GM12878 (cell line): ENCODE results near the gene COG1. TPM values are rescaled to one million over a fixed set of nuclear protein-coding genes. Genes with fewer than 3 reads are reported as not detected.

Experiments used
- ATAC-seq: fragments of 200-7000 bp; cut with Tn5 transposase; 3 replicates; pipeline ENCODE4 v1.9.1; 2020; ENCODE audit warnings: mild to moderate bottlenecking, moderate library complexity
- BruUV-seq: library from RNA; stranded (reverse); fragments of 400-500 nt; replicated peaks from 2 replicates; lab custom pipeline; 2021; lab: Mats Ljungman, UMichigan
- CTCF ChIA-PET: fragments of 300-600 bp; sonication (Branson Sonifier 250); formaldehyde crosslinking; extraction: SDS; loops from one replicate; lab custom pipeline; 2021; ENCODE audit warnings: inconsistent platforms; lab: Yijun Ruan, JAX
- POLR2A ChIA-PET: fragments of 350-600 bp; formaldehyde crosslinking; extraction: SDS; loops from one replicate; lab custom pipeline; 2021; ENCODE audit warnings: inconsistent platforms; lab: Charles Lee
- RAD21 ChIA-PET: fragments of 300-600 bp; sonication (Branson Sonifier 250); formaldehyde crosslinking; loops from one replicate; lab custom pipeline; 2023; ENCODE audit warnings: antibody characterized with exemption; ENCODE audit not compliant: unreplicated experiment; lab: Charles Lee
- SMC1A ChIA-PET: fragments of 300-600 bp; sonication (Branson Sonifier 250); formaldehyde crosslinking; loops from one replicate; lab custom pipeline; 2023; ENCODE audit not compliant: unreplicated experiment, uncharacterized antibody; lab: Charles Lee
- DNase-seq: peaks from one replicate; pipeline ENCODE4 v3.0.0-alpha.2; 2011; ENCODE audit warnings: low read depth, low spot score
- FAIRE-seq: peaks from 3 replicates; lab custom pipeline; 2011; peaks lifted over from hg19 to GRCh38; lab: Jason Lieb, UNC
- H2AFZ ChIP-seq: 2 replicates; pipeline ENCODE4 v1.6.0; 2011; ENCODE audit warnings: low read depth, low read length, control low read depth; ENCODE audit not compliant: control insufficient read depth
- H3K27ac ChIP-seq: 2 replicates; pipeline ENCODE4 v1.5.1; 2011; ENCODE audit warnings: control low read depth; ENCODE audit not compliant: control insufficient read depth, insufficient read depth
- H3K27me3 ChIP-seq, 2 experiments: replicated peaks in 1 of 2; 2 replicates each; pipeline versions ENCODE4 v1.6.0 to v1.6.1; 2011; ENCODE audit warnings: low read length in 1 of 2; ENCODE audit not compliant: control insufficient read depth in 2 of 2, insufficient read depth in 2 of 2
- H3K36me3 ChIP-seq, 2 experiments: 2 replicates each; pipeline ENCODE4 v1.5.1; 2011; ENCODE audit warnings: low read length in 1 of 2; ENCODE audit not compliant: control insufficient read depth in 2 of 2, insufficient read depth in 2 of 2
- H3K4me1 ChIP-seq: 2 replicates; pipeline ENCODE4 v1.6.1; 2011; ENCODE audit warnings: mild to moderate bottlenecking, low read length, moderate library complexity, mixed read lengths; ENCODE audit not compliant: control insufficient read depth, insufficient read depth
- H3K4me2 ChIP-seq: 2 replicates; pipeline ENCODE4 v1.6.0; 2011; ENCODE audit warnings: control low read depth; ENCODE audit not compliant: control insufficient read depth, insufficient read depth
- H3K4me3 ChIP-seq: fragments of 200-600 bp; sonication (generic); 2 replicates; pipeline ENCODE4 v1.5.1; 2016
- H3K79me2 ChIP-seq: 2 replicates; pipeline ENCODE4 v1.6.0; 2011; ENCODE audit warnings: low read length; ENCODE audit not compliant: control insufficient read depth, insufficient read depth
- H3K9ac ChIP-seq: 2 replicates; pipeline ENCODE4 v1.8.0; 2011; ENCODE audit warnings: low read length, control low read depth, mixed read lengths; ENCODE audit not compliant: control insufficient read depth, insufficient read depth
- H3K9me3 ChIP-seq: replicated peaks from 3 replicates; pipeline ENCODE4 v1.5.1; 2011; ENCODE audit warnings: mild to moderate bottlenecking, low read length; ENCODE audit not compliant: control insufficient read depth, insufficient read depth
- H4K20me1 ChIP-seq: 2 replicates; pipeline ENCODE4 v1.6.0; 2011; ENCODE audit not compliant: control insufficient read depth, insufficient read depth
- BCL11A ChIP-seq: IDR thresholded peaks from 2 replicates; pipeline ENCODE4 v1.6.1; 2011; ENCODE audit warnings: low read depth, low read length
- EED ChIP-seq: sonication (generic); IDR thresholded peaks from 2 replicates; pipeline ENCODE4 v1.6.1; 2016; ENCODE audit warnings: antibody characterized with exemption, low read depth
- EP300 ChIP-seq, 2 experiments: fragments of 150-350 bp in 1 of 2; IDR thresholded peaks; 2 replicates each; pipeline ENCODE4 v1.6.1; 2011 to 2012; ENCODE audit warnings: low read depth in 2 of 2, low read length in 2 of 2, borderline replicate concordance in 1 of 2, improper control_type of control experiment in 1 of 2, inconsistent platforms in 1 of 2; ENCODE audit not compliant: control insufficient read depth in 1 of 2
- ESRRA ChIP-seq: IDR thresholded peaks from 2 replicates; pipeline ENCODE4 v1.6.1; 2012; ENCODE audit warnings: mild to moderate bottlenecking, low read length, improper control_type of control experiment
- HDAC2 ChIP-seq: fragments of 200-600 bp; sonication (generic); IDR thresholded peaks from 2 replicates; pipeline ENCODE4 v1.6.1; 2017
- MEF2B ChIP-seq: fragments of 450-650 bp; IDR thresholded peaks from 2 replicates; pipeline ENCODE4 v1.6.1; 2018; ENCODE audit warnings: mild to moderate bottlenecking, moderate library complexity; ENCODE audit not compliant: partially characterized antibody, poor library complexity, severe bottlenecking
- PAX8 ChIP-seq: fragments of 450-650 bp; IDR thresholded peaks from 2 replicates; pipeline ENCODE4 v1.6.1; 2017; ENCODE audit warnings: mild to moderate bottlenecking, moderate library complexity
- RAD21 ChIP-seq: IDR thresholded peaks from 2 replicates; pipeline ENCODE4 v1.6.1; 2011; ENCODE audit warnings: mild to moderate bottlenecking, low read depth, low read length, moderate library complexity; ENCODE audit not compliant: insufficient read depth
- RAD51 ChIP-seq: fragments of 450-650 bp; IDR thresholded peaks from 2 replicates; pipeline ENCODE4 v1.6.1; 2016; ENCODE audit warnings: moderate library complexity, mild to moderate bottlenecking, inconsistent platforms
- RELA ChIP-seq: fragments of 450-650 bp; IDR thresholded peaks from 2 replicates; pipeline ENCODE4 v1.8.0; 2014; ENCODE audit warnings: borderline replicate concordance; ENCODE audit not compliant: partially characterized antibody
- RUNX3 ChIP-seq: IDR thresholded peaks from 2 replicates; pipeline ENCODE4 v1.6.1; 2012; ENCODE audit warnings: low read length, inconsistent platforms
- SMARCA5 ChIP-seq: fragments of 450-650 bp; IDR thresholded peaks from 2 replicates; pipeline ENCODE4 v1.6.1; 2017; ENCODE audit warnings: mild to moderate bottlenecking
- SUPT20H ChIP-seq: IDR thresholded peaks from 2 replicates; pipeline ENCODE4 v1.6.1; 2011; ENCODE audit warnings: low read depth, mild to moderate bottlenecking, low read length, moderate library complexity, borderline replicate concordance; ENCODE audit not compliant: control insufficient read depth
- WGBS: methylation state at CpG from one replicate; pipeline ENCODE4 v1.1.6; 2016; ENCODE audit warnings: low lambda C conversion rate; ENCODE audit not compliant: insufficient replicate concordance, insufficient coverage; ENCODE audit errors: missing lambda C conversion rate; 5-methylcytosine and 5-hydroxymethylcytosine counted together
- in situ Hi-C: fragments of 300-500 bp; cut with MboI; formaldehyde crosslinking; loops from 9 replicates; pipeline ENCODE4 v1.14.3; 2018; ENCODE audit warnings: mixed read lengths
- intact Hi-C: fragments of 100-400 bp; cut with micrococcal nuclease; formaldehyde crosslinking; loops from one replicate; pipeline ENCODE4 v1.14.2; 2022; ENCODE audit not compliant: unreplicated experiment
- polyA plus RNA-seq, 11 experiments: library from polyadenylated mRNA; depleted of rRNA in 4 of 11; unstranded in 6 of 11; stranded (reverse) in 5 of 11; fragments of >200 nt; fragmentation: Nextera tagmentation in 4 of 11; fragmentation: Illumina TruSeq in 1 of 11; extraction: Ambion mirVana in 4 of 11; extraction: Trizol in 1 of 11; gene quantifications; 1 replicate in 1 of 11; 2 replicates in 10 of 11; pipeline versions ENCODE4 v1.2.1 to v1.2.3, GENCODE V29; 2011 to 2016; ENCODE audit warnings: inconsistent platforms in 2 of 11, missing spikeins in 2 of 11, low read depth in 1 of 11
- total RNA-seq, 4 experiments: library from RNA; depleted of rRNA in 3 of 4; stranded (reverse); fragments of >200 nt in 3 of 4; fragmentation: Illumina TruSeq in 1 of 4; extraction: Trizol in 1 of 4; gene quantifications; 2 replicates each; pipeline versions ENCODE4 v1.2.1 to v1.2.3, GENCODE V29; 2013 to 2021
- TF ChIP-seq, protein P1 (sequence below): IDR thresholded peaks from 2 replicates; pipeline ENCODE4 v1.6.1; 2012; ENCODE audit warnings: low read depth, low read length, improper control_type of control experiment
- TF ChIP-seq, protein P2 (sequence below): fragments of 450-650 bp; IDR thresholded peaks from 2 replicates; pipeline ENCODE4 v1.6.1; 2017; ENCODE audit warnings: mild to moderate bottlenecking
- TF ChIP-seq, protein P3 (sequence below): IDR thresholded peaks from 2 replicates; pipeline ENCODE4 v1.6.1; 2011; ENCODE audit warnings: low read depth, mild to moderate bottlenecking, low read length, moderate library complexity, borderline replicate concordance; ENCODE audit errors: extremely low read depth

COG1 gene
- total and polyA plus RNA-seq, 10 of the 15 experiments (the other 5 are each of a cell fraction or from before 2014, with no cell fraction given) = 10.5 to 24.1 (median 18.1) TPM

DNA sequence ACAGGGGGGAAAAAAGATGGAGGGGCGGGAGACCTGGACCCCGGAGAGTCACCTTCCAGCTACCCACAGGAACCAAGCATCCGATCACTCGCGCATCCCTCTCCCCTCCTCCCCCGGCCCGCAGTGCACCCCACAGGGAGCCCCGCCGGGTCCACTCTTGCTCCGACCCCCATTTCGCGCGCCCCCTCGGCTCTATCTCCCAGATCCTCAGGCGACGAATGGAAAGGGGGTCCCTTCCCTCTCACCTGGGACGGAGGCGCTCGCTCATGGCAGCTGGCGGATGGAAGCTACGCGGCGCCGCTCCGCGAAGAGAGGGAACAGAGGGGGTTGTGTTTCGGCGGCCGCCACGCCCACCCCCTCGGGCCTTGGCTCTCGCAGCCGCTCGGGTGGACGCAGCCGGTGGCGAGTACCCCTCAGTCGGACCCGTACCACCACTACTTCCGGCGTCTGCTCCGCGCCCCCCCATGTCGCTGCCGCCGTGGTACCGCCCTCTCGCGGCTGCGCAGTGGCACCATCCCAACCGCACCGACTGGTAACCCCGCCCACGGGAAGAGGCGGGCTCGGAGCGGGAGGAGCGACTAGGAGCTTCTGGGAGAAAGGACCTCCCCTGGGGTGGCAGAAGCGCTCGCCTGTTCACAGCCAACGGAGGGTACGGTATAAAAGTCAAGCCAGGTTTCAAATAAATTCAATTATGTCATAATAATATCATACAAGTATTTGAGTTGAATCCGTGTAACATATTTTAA lies 39.2 kb downstream of the COG1 start (continued):
- TF ChIP-seq, protein P1, sequence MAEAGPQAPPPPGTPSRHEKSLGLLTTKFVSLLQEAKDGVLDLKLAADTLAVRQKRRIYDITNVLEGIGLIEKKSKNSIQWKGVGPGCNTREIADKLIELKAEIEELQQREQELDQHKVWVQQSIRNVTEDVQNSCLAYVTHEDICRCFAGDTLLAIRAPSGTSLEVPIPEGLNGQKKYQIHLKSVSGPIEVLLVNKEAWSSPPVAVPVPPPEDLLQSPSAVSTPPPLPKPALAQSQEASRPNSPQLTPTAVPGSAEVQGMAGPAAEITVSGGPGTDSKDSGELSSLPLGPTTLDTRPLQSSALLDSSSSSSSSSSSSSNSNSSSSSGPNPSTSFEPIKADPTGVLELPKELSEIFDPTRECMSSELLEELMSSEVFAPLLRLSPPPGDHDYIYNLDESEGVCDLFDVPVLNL = no peak
- TF ChIP-seq ESRRA (peak; percentile 13; the same call in 1 of the 2 replicates), RAD51 (no peak), SUPT20H (no peak), EED (no peak; the same call in 1 of the 2 replicates)
- TF ChIP-seq, all 136 proteins: peak for 47

DNA sequence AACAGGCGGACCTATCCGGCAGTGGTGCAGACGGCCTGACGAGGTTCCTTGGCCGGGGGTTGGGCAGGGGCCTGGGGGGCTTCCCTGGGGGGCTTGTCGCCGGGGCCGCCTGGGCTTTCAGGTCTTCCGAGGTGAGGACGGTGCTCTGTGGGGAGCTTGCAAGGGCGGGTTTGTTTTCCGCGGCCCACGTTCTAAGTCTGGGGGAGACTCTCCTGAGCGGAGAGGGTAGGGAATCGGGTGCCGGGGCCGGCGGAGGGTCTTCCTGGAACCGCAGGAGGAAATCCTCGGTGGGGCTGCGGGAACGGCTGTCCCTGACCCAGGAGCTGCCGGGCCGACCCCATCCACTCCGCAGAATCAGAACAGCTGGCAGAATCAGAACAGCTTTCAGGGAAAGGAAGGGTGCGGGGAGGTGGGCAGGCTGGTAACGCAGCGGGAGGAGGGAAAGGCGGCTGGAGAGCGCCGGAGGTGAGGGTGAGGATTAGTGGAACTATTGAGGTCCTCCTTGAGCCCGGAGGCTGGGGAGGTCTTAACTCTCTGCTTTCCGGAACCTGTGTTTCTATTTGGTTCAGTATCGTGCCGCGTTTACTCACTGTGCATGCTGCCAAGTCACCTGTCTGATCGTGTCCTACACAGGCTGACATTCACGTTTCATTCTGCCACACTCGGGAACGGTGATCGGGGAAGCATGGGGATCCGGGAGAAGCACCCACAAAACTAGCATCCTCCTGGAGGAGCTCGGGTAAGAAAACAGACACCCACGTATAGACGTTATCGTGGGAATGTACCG lies 39.9 kb downstream of the COG1 start:
- Histone ChIP-seq H3K4me2 (peak overlapping the region; percentile 93), H3K9ac (peak overlapping the region; percentile 96), H3K4me1 (peaks cover 23% of the 10 kb centered on the region), H2AFZ (peak overlapping the region; percentile 88), H3K27ac (peak overlapping the region; percentile 89), H3K4me3 (peak overlapping the region; percentile 87), H3K79me2 (peaks cover 62% of the 10 kb centered on the region), H3K36me3 (peaks cover 3 to 10% of the 10 kb centered on the region in 2 experiments; a peak in 2 of 4 replicates), H3K27me3 (no peaks in the 10 kb centered on the region), H3K9me3 (no peaks in the 10 kb centered on the region), H4K20me1 (no peaks in the 10 kb centered on the region)
- intact Hi-C loops (loop anchor here (1.0 to 2.0 kb wide), 2 partner anchors 40 to 505 kb away; partner anchors contain the start of gene COG1), in situ Hi-C loops (no loop called here)
- peak; percentile 35 for FAIRE-seq
- 4% methylated on average over 44 of the region's 48 CpGs for WGBS
- ChIA-PET SMC1A (interaction anchor here (0.9 to 2.8 kb wide), 13 partner anchors 10 to 508 kb away, joined by 3 to 11 read pairs (median 4); no protein-coding TSS in a partner anchor), RAD21 (interaction anchor here (0.9 to 2.6 kb wide), 8 partner anchors 30 to 505 kb away, joined by 3 to 23 read pairs (median 4); partner anchors contain the start of gene COG1), POLR2A (interaction anchor here (0.6 to 3.7 kb wide), 14 partner anchors 9 to 641 kb away, joined by 3 to 25 read pairs (median 4); partner anchors contain the start of gene COG1), CTCF (interaction anchor here (0.7 to 5.9 kb wide), 12 partner anchors 15 to 1234 kb away, joined by 3 to 26 read pairs (median 6); partner anchors contain the start of genes CD300A and COG1)
- TSS peak; percentile 52 for BruUV-seq
- ATAC-seq = peak; percentile 54
- DNase-seq = no peak
- TF ChIP-seq BCL11A (no peak), MEF2B (peak; percentile 73), SMARCA5 (0 out of 2 replicates have a peak, but pooled peaks have one; percentile 8), RAD21 (no peak), RELA (no peak), EP300 (IDR thresholded peaks at IDR 0.05; ENCODE audit: borderline replicate concordance in 1 of 2, control insufficient read depth in 1 of 2, low read depth in 2 of 2, low read length in 2 of 2) (no peak), HDAC2 (no peak), PAX8 (no peak), RUNX3 (0 out of 2 replicates have a peak, but pooled peaks have one; percentile 4)
- TF ChIP-seq, protein P2, sequence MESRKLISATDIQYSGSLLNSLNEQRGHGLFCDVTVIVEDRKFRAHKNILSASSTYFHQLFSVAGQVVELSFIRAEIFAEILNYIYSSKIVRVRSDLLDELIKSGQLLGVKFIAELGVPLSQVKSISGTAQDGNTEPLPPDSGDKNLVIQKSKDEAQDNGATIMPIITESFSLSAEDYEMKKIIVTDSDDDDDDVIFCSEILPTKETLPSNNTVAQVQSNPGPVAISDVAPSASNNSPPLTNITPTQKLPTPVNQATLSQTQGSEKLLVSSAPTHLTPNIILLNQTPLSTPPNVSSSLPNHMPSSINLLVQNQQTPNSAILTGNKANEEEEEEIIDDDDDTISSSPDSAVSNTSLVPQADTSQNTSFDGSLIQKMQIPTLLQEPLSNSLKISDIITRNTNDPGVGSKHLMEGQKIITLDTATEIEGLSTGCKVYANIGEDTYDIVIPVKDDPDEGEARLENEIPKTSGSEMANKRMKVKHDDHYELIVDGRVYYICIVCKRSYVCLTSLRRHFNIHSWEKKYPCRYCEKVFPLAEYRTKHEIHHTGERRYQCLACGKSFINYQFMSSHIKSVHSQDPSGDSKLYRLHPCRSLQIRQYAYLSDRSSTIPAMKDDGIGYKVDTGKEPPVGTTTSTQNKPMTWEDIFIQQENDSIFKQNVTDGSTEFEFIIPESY = no peak
- TF ChIP-seq, protein P3, sequence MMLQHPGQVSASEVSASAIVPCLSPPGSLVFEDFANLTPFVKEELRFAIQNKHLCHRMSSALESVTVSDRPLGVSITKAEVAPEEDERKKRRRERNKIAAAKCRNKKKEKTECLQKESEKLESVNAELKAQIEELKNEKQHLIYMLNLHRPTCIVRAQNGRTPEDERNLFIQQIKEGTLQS = no peak
